ENCODE data around the gene NDST4.

- TF ChIP-seq CTCF (IDR thresholded peaks at IDR 0.05), result no peak
- TF ChIP-seq EZH2 (IDR thresholded peaks at IDR 0.05), result no peak
These were observed 58.6 kb downstream of the NDST4 start for GRCh38 chr4:115054836-115055235.
